NCI-H1417 (cell line): ENCODE results near the gene HAUS8.
"Not testable (repeated sequence)": the region's sequence is repeated elsewhere in the genome, so short reads cannot be mapped to it uniquely, and the experiment has no call there.

Source experiments
- DNase-seq, 3 experiments: peaks; one replicate each; lab custom pipeline; 2025; lab: John Stamatoyannopoulos, UW

Gene HAUS8

GRCh38 chr19:17035842-17036424, 39.3 kb downstream of the HAUS8 start:
- no peak for DNase-seq

GRCh38 chr19:17031741-17032140, 43.5 kb downstream of the HAUS8 start:
- no peak for DNase-seq

GRCh38 chr19:17027535-17027975, 47.7 kb downstream of the HAUS8 start:
- DNase-seq, result no peak

GRCh38 chr19:17026706-17027534, 48.3 kb downstream of the HAUS8 start, which contains the start of gene CPAMD8:
CPAMD8 (minus strand) TSS chr19:17026810; CDS start chr19:17026642, 168 bp downstream.
- no peak for DNase-seq

- DNase-seq, result no peak
Measured at GRCh38 chr19:17025991-17026658, 49.1 kb downstream of the HAUS8 start.

GRCh38 chr19:17025361-17025760, 49.9 kb downstream of the HAUS8 start:
- DNase-seq, result no peak

- DNase-seq, result not testable (repeated sequence)
Measured at GRCh38 chr19:17024941-17025340, 50.3 kb downstream of the HAUS8 start.

GRCh38 chr19:17023805-17024204, 51.4 kb downstream of the HAUS8 start:
- DNase-seq, result no peak

GRCh38 chr19:17022738-17023137, 52.5 kb downstream of the HAUS8 start:
- no peak for DNase-seq

- no peak for DNase-seq
Measured at GRCh38 chr19:17021793-17022590, 53.3 kb downstream of the HAUS8 start.

- DNase-seq, result no peak
Measured at GRCh38 chr19:17021328-17021727, 53.9 kb downstream of the HAUS8 start.

GRCh38 chr19:17020823-17021222, 54.4 kb downstream of the HAUS8 start:
- no peak for DNase-seq

- DNase-seq, result no peak
Measured at GRCh38 chr19:17020385-17020784, 54.9 kb downstream of the HAUS8 start.

GRCh38 chr19:17014212-17014861, 60.9 kb downstream of the HAUS8 start:
- DNase-seq, result not testable (repeated sequence)

- DNase-seq, result no peak
Measured at GRCh38 chr19:17011485-17011884, 63.8 kb downstream of the HAUS8 start.

GRCh38 chr19:17006579-17006978, 68.7 kb downstream of the HAUS8 start:
- no peak for DNase-seq

- DNase-seq, result no peak
Measured at GRCh38 chr19:17005000-17005399, 70.3 kb downstream of the HAUS8 start.

- no peak for DNase-seq
Measured at GRCh38 chr19:17004386-17004785, 70.9 kb downstream of the HAUS8 start.

GRCh38 chr19:17002455-17002854, 72.8 kb downstream of the HAUS8 start:
- no peak for DNase-seq

GRCh38 chr19:17001603-17002183, 73.6 kb downstream of the HAUS8 start:
- no peak for DNase-seq
